Neural progenitor cell (in vitro differentiated cells): Measurements from ENCODE around the gene E4F1.
A peak's percentile ranks its signal among the peaks of the same experiment; 100 is the strongest.

Experiments
- CTCF ChIP-seq: fragments of 200-600 bp; sonication (generic); IDR thresholded peaks from 2 replicates; pipeline ENCODE4 v1.5.1; 2017; ENCODE audit warnings: antibody characterized with exemption, mild to moderate bottlenecking
- EZH2phosphoT487 ChIP-seq: fragments of 200-600 bp; sonication (generic); IDR thresholded peaks from 2 replicates; pipeline ENCODE4 v1.6.1; 2017; ENCODE audit warnings: antibody characterized with exemption

GRCh38 chr16:2237493-2238149 is 14.2 kb downstream of the E4F1 start:
- TF ChIP-seq CTCF: no peak
- TF ChIP-seq EZH2phosphoT487: peak; percentile 62
